GM18519 (cell line): ENCODE measurements around the gene KIF6.

ENCODE experiments used
- ATAC-seq: cut with Tn5 transposase; IDR thresholded peaks from one replicate; pipeline ENCODE4 v1.9.1; 2021; ENCODE audit warnings: mild to moderate bottlenecking, moderate library complexity; ENCODE audit not compliant: unreplicated experiment, low FRiP score

Gene KIF6

GRCh38 chr6:39335780-39336545, 389.2 kb downstream of the KIF6 start:
- ATAC-seq = no peak

DNA sequence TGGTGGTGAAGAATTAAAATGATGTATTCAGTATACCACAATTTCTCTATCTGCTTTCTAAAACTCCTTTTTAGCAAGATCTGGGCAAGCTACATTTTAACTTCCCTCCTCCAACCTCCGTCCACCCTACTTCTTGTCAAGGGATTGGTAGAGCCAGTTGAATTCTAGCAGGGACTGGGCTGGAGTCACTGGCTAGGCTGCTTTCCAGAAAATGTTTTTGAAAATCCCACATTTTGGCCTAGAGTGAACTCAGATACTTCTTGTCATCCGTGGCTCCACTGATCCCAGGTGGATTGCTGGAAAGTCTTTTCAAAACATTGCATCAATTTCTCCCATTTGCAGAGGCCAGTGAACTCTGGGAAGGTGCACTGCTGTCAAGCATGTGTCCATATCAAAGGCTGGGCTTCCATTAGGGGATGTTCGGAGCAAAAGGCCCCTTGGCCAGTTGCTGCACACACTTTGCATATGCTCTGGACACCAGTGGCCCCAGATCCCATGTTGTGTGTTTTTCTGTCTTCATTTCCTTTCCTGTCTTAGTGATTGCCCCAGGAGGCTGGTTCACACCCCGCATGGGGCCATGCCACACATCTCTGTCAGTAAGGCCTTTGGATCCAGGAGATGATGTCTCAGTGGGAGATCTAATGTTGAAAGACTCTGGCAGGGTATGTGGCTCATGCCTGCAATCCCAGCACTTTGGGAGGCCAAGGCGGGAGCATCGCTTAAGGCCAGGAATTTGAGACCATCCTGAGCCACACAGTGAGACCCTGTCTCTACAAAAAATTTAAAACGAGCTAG, 391.4 kb downstream of the KIF6 start:
- ATAC-seq = no peak

DNA sequence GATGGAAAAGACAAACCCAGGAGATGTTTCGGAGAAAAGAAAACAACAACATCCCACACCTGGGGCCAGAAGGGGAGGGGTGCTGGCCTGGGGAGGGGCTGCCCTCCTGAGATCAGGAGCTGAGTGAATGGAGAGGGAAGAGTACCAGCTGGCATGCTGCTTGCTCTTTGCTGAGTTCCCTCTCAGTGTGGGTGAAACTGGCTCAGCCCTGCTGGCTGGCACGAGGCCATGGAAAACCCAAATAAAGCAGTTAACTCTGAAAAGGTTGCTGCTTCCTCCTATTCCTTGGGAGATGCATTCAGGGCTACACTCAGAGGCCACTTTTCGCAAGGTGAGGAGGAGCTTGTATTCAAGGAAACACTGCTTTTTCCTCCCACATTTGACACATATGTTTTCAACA, 394.7 kb downstream of the KIF6 start:
- ATAC-seq = no peak

DNA sequence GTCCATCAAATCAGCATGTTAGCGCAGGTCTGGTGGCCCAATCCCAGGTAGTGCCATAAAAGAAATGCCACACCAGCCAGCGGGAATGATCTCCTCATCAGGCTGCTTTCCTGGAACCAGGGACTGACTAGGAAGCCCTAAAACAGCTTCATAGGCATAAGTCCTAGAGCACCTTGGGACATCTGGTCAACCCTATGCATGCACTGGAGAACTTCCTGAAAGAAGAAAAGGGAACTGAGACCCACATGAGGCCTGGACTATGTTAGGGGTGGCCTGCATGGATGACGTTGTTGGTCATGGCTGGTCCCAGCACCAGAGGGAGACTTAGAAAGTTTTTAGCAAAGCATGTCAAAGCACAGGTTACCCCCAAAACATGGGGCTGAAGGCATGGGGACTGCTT, 395.2 kb downstream of the KIF6 start:
- ATAC-seq = no peak

DNA sequence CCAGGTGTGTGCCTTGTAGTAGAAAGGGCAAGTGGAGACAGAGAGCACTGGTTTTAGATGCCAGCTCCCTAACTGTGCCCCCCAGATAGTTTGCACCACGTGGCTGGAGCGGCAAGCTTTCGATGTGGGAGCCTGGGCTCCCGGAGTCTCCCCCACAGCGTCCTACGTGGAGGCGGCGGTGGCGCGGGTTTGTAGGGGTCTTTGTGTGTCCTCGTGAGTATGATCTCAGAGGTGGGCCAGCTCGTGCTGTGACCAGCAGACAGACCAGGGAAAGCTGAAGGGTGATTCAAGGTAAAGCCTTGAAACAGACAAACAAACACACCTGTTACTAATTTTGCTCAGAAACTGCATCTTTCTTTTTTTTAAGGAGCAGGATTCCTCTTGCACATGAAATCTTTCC, 397.1 kb downstream of the KIF6 start:
- ATAC-seq = no peak

- no peak for ATAC-seq
Observed at GRCh38 chr6:39327507-39327906, 397.7 kb downstream of the KIF6 start.

GRCh38 chr6:39322306-39322850, 402.8 kb downstream of the KIF6 start, which contains the start of gene KCNK16:
TSS of gene KCNK16 (minus strand) at chr6:39322702. CDS start at chr6:39322540, 162 bp downstream.
- ATAC-seq = no peak

DNA sequence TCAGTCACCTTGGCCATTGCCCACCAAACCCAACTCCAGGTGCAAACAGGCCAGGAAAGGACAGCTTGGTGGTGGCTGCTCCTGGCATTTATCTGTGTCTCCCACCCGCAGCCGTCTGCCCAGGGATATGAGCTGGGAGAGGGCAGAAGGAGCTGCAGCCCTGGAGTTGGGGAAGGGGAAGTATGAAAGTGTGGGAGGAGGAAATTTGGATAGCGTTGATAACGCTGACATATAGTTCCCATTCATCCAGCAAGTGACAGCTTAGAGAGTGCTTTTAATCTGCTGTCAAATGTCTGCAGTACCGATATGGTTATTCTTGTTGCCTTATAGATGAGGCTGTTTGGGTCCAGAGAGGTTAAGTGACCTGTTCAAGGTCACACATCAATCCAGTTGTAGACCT, 403.4 kb downstream of the KIF6 start:
- no peak for ATAC-seq

- no peak for ATAC-seq
Observed at GRCh38 chr6:39320363-39320984, 404.7 kb downstream of the KIF6 start.

- ATAC-seq = no peak
Observed at GRCh38 chr6:39319621-39320362, 405.4 kb downstream of the KIF6 start.

- ATAC-seq = no peak
Observed at GRCh38 chr6:39317256-39317655, 408.0 kb downstream of the KIF6 start.

DNA sequence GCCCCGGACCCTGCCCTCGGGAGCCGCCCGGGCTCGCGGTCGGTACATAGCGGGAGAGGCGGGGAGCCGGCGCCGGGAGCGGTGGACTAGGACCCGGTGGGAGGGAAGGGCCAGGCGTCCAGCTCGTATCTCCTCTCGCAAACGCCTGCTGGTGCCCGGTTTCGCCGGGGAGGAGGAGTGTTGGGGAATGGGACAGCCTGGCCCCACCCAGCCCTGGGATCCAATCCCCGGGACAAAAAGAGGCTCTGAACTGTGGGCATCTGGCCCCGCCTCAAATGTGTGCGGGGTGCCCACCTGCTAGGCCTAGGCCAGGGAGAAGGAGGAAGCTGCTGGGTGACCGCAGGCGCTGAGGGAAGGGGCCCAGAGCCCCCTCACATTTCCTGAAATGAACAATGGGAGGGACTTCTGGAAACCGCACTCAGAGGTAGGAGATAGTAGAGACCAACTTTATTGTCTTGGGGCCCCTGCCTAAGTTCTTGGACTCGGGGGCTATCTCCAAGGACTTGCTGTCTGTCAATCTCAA, 410.9 kb downstream of the KIF6 start, which contains the start of gene KCNK17:
Gene KCNK17 (minus strand): TSS at position 147 of the 523 bp plus-strand sequence. CDS start 99 bp downstream, at position 48.
- ATAC-seq = no peak

DNA sequence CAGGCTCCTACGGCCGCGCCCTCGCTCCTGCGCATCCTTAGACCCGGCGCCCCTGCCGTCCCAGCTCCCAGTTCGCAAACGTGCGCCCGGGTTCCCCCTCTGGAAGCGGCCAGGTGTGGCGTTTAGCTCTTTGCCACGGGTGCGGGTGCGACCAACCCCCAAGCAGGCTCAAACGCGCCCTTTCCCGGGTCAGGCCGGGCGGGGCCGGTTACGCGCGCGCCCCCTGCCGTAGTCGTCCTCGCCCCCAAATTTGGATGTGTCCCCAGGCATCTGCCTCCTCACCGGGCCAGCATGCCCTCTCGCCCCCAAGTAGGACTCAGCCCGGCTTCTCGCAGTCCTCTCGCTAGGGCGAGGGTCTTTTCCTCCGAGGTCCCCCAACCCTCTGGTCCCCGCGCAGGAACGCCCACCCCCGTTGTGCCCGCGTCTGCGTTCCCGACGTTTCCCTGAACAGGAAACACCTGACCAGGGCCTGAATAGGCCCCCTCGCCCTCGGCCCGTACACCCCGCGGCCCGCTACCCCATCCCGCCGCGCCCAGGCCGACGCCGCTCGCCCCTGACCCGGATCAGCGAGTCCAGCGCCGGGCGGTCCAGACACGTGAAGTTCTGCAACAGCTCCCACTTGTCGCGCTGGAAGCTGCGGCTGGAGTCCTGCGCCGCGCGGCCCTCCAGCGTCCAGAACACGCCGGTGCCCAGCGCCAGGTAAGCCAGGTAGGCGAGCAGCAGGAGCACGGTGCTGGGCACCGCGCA, 411.5 kb downstream of the KIF6 start:
- no peak for ATAC-seq

- ATAC-seq = no peak
Observed at GRCh38 chr6:39312912-39313525, 412.2 kb downstream of the KIF6 start.

- ATAC-seq = no peak
Observed at GRCh38 chr6:39310542-39310941, 414.7 kb downstream of the KIF6 start.

DNA sequence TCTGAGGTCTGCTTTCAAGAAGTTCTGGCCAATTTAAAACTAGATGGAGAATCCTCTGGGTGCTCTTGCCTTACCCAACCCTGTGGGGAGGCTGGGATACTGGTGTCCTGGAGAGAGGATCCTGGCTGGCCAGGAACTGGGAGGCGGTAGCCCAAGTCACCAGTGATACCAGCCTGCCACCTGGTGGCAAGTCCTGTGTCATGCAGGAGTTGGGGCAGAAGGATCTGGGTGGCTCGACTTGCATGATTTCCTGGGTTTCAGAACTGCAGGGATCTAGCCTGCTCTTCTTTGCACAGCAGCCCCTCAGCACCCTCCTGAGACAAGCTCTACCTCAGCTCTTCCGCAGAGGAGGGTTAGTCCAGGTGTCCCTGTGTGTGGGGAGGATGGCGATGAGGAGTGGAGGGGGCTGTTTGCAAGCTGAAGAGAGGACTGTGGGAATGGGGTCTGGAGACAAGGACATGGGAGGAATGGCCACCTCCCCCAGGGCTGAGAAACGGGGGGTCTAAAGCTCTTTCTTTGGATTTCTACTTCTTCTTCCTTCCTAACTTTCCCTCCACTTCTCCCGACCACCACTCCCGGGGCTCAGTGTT, 415.2 kb downstream of the KIF6 start:
- no peak for ATAC-seq

DNA sequence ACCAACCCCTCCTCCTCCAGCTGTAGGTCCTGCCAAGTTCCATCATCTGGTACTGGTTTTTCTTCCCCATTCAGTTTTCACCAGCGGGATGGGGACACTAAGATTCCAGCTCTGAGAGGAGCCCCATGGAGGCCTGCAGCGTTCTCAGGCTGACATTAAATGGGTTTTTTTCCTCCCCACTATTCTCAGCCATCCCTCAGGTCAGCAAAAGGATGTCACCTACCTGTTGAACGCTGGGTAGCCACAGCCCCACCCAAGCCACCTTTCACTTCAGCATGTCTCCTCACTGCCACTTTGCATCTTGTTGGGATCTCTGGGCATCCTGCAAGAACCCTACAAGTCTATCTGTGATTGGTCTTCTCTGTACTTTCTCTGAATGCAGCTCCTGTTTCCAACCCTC, 417.7 kb downstream of the KIF6 start:
- no peak for ATAC-seq

GRCh38 chr6:39304951-39305350, 420.3 kb downstream of the KIF6 start:
- ATAC-seq = no peak
